AG04449 (cell line): ENCODE measurements around the gene VSNL1.

Experiments
- CTCF ChIA-PET: fragments of 350-600 bp; formaldehyde crosslinking; extraction: SDS; loops from one replicate; lab custom pipeline; 2021; ENCODE audit warnings: antibody characterized with exemption; lab: Yijun Ruan, JAX
- POLR2A ChIA-PET: fragments of 400-600, 350-600 bp; formaldehyde crosslinking; extraction: SDS; loops from one replicate; lab custom pipeline; 2020; ENCODE audit warnings: antibody characterized with exemption, inconsistent platforms; lab: Yijun Ruan, JAX
- DNase-seq: peaks from one replicate; pipeline ENCODE4 v3.0.0-alpha.2; 2010; ENCODE audit warnings: low read depth, low spot score
- H3K4me3 ChIP-seq: 2 replicates; pipeline ENCODE4 v1.5.1; 2011; ENCODE audit warnings: low read depth, mild to moderate bottlenecking, control low read depth, low read length
- CTCF ChIP-seq: IDR thresholded peaks from one replicate; pipeline ENCODE4 v1.5.1; 2011; ENCODE audit warnings: mild to moderate bottlenecking, moderate library complexity, low read length, control low read depth, inconsistent platforms; ENCODE audit not compliant: insufficient read depth; ENCODE audit errors: missing control alignments

VSNL1 gene

DNA sequence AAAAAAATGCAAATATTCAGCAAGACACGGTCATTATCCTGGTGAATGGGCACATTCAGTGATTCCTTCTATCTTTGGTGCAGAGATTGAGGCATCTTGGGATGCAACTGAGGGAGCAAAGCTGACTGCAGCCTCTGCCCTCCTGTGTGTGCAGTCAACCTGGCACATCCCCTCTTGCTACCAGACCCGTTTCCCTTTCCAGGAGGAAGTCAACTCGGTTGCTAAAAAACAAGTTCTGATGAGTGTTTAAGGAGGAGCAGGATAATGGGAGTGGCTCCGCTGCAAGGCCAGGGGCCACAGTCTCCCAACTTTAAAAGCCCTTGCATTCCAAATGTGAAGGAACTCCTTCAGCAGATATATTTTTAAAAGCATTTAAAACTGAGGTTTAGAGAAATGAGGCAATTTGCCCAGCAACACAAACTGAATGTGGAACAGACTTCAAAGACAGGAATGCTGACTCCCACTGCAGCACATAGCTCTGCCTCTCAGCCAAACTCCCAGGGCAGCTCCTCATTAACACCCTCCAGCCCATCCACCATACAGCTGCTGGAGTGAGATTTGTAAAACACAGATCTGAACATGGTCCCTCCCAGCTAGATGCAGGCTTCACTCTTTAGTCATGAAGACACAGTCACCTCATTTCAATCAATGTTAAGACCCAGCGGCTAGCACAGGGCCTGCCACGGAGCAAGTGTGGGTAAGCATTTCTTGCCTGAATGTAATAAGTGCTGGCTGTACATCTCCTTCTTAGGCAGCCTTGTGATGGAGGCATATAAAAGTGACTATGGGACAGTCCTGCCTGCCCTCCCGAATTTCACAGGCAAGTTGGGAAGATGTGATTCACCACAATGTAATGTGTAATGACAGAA lies 54.3 kb downstream of the VSNL1 start:
- no peak for TF ChIP-seq CTCF
- DNase-seq: peak; percentile 33
- no peak overlapping the region for H3K4me3 ChIP-seq
- POLR2A ChIA-PET: no interaction called here
- CTCF ChIA-PET: interaction anchor here (0.9 to 1.2 kb wide), 2 partner anchors 51 to 77 kb away, joined by 3 to 4 read pairs; no protein-coding TSS in a partner anchor

GRCh38 chr2:17599617-17600016 lies 59.1 kb downstream of the VSNL1 start:
- DNase-seq: no peak
- H3K4me3 ChIP-seq: no peak overlapping the region
- CTCF ChIA-PET: no interaction called here
- POLR2A ChIA-PET: no interaction called here
- no peak for TF ChIP-seq CTCF

- CTCF ChIA-PET: no interaction called here
- no peak for TF ChIP-seq CTCF
- POLR2A ChIA-PET: no interaction called here
Observed at GRCh38 chr2:17600556-17601204, 60.2 kb downstream of the VSNL1 start.

DNA sequence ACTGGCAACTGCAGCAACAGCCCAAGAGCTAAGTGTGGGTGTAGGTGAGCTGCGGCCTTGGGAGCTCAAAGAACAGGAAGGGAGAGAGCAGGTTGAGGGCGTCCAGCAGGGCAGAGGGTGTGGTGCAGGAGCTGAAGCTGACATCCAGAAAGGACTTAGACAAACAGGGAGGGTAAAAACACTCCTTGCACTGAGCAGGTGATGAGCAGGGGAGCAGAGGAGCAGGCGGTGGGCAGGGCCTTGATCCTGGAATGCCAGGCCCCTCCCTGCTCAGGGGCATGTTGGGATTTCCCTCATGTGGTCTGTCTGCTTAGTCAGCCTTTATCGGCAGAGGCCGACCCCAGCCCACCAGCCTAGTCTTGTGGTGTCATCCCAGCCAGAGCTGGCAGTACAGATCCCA lies 63.6 kb downstream of the VSNL1 start:
- TF ChIP-seq CTCF: no peak
- ChIA-PET CTCF (no interaction called here), POLR2A (no interaction called here)
- no peak for DNase-seq
- no peak overlapping the region for H3K4me3 ChIP-seq

More at GRCh38 chr2:17600556-17601204, 60.2 kb downstream of the VSNL1 start:
- H3K4me3 ChIP-seq: no peak overlapping the region
- no peak for DNase-seq

GRCh38 chr2:17605696-17606095 lies 65.2 kb downstream of the VSNL1 start:
- ChIA-PET POLR2A (no interaction called here), CTCF (no interaction called here)
- TF ChIP-seq CTCF: no peak
- no peak overlapping the region for H3K4me3 ChIP-seq
- DNase-seq: no peak

DNA sequence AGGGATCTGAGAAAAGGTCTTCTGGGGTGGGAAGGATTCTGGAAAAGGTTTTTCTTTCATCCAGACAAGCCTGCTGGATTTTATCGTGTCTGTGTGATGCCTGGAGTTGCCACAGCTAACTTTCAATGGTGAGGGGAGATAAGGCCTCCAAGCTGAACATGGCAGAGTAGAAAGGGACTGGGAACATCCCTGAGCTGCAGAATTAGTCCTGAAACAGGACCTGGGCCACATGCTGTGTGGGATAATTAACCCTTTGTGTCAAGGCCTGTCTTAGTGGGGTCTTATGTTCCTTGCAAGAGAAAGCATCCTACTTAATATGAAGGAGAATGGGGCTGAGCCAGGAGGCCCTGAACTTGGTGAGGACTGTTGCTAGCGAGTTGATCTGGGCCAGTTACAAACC lies 66.4 kb downstream of the VSNL1 start:
- no peak overlapping the region for H3K4me3 ChIP-seq
- no peak for DNase-seq
- ChIA-PET CTCF (no interaction called here), POLR2A (no interaction called here)
- TF ChIP-seq CTCF: no peak
